GM19438 (cell line): Measurements from ENCODE around the gene RNF112.

ENCODE experiments used
- ATAC-seq: cut with Tn5 transposase; IDR thresholded peaks from one replicate; pipeline ENCODE4 v1.9.1; 2021; ENCODE audit warnings: low read depth; ENCODE audit not compliant: unreplicated experiment

The RNF112 gene

GRCh38 chr17:19410875-19411620 is at the start of gene RNF112:
TSS of gene RNF112 (plus strand) at chr17:19411232. CDS start at chr17:19411409, 177 bp downstream.
- no peak for ATAC-seq

- no peak for ATAC-seq
Observed at GRCh38 chr17:19361326-19361725, 49.7 kb upstream of the RNF112 start.

- no peak for ATAC-seq
Observed at GRCh38 chr17:19361944-19362276, 49.1 kb upstream of the RNF112 start.

- ATAC-seq = peak; percentile 80
Observed at GRCh38 chr17:19362277-19363113, 48.5 kb upstream of the RNF112 start, which contains the start of gene B9D1. TSS of gene B9D1 (minus strand) at chr17:19362723. CDS start at chr17:19362569, 154 bp downstream.

GRCh38 chr17:19363114-19363438 is 48.0 kb upstream of the RNF112 start:
- ATAC-seq = no peak

GRCh38 chr17:19363460-19364035 is 47.5 kb upstream of the RNF112 start:
- no peak for ATAC-seq

- ATAC-seq = no peak
Observed at GRCh38 chr17:19364699-19365498, 46.1 kb upstream of the RNF112 start.

- ATAC-seq = no peak
Observed at GRCh38 chr17:19365499-19365817, 45.6 kb upstream of the RNF112 start.

GRCh38 chr17:19365833-19366636 is 45.0 kb upstream of the RNF112 start:
- no peak for ATAC-seq

- ATAC-seq = no peak
Observed at GRCh38 chr17:19366637-19366972, 44.4 kb upstream of the RNF112 start.

GRCh38 chr17:19368229-19368628 is 42.8 kb upstream of the RNF112 start:
- no peak for ATAC-seq

- ATAC-seq = no peak
Observed at GRCh38 chr17:19369107-19369778, 41.8 kb upstream of the RNF112 start.

GRCh38 chr17:19369846-19370492 is 41.1 kb upstream of the RNF112 start:
- ATAC-seq = peak; percentile 7

GRCh38 chr17:19370493-19370960 is 40.5 kb upstream of the RNF112 start:
- peak; percentile 86 for ATAC-seq

GRCh38 chr17:19371259-19372010 is 39.6 kb upstream of the RNF112 start:
- ATAC-seq = no peak

GRCh38 chr17:19372011-19372370 is 39.0 kb upstream of the RNF112 start:
- ATAC-seq = no peak

- ATAC-seq = no peak
Observed at GRCh38 chr17:19372439-19372838, 38.6 kb upstream of the RNF112 start.

GRCh38 chr17:19372866-19373504 is 38.0 kb upstream of the RNF112 start:
- ATAC-seq = no peak
